HL-60 (cell line): Measurements from ENCODE around the gene SUFU.

ENCODE experiments used
- DNase-seq, 2 experiments: peaks; one replicate each; pipeline ENCODE4 v3.0.0-alpha.2; 2010 to 2020; ENCODE audit warnings: low read depth in 1 of 2, low spot score in 1 of 2
- H3K27ac ChIP-seq: fragments of 250-450 bp; sonication (Bioruptor Pico); replicated peaks from 2 replicates; pipeline ENCODE4 v1.5.1; 2020; ENCODE audit warnings: mild to moderate bottlenecking, moderate library complexity
- H3K27me3 ChIP-seq: fragments of 250-450 bp; sonication (Bioruptor Pico); 2 replicates; pipeline ENCODE4 v1.5.1; 2021; ENCODE audit warnings: mild to moderate bottlenecking, moderate library complexity; ENCODE audit not compliant: insufficient read depth, poor library complexity, severe bottlenecking
- H3K4me3 ChIP-seq: replicated peaks from 2 replicates; pipeline ENCODE4 v1.5.1; 2011; ENCODE audit warnings: mild to moderate bottlenecking, control low read depth, low read length; ENCODE audit not compliant: insufficient read depth
- GABPA ChIP-seq: IDR thresholded peaks from 2 replicates; pipeline ENCODE4 v1.6.1; 2012; ENCODE audit warnings: low read depth
- POLR2AphosphoS5 ChIP-seq: IDR thresholded peaks from 2 replicates; pipeline ENCODE4 v1.6.1; 2012; ENCODE audit warnings: low read depth
- REST ChIP-seq: IDR thresholded peaks from 2 replicates; pipeline ENCODE4 v1.6.1; 2012; ENCODE audit warnings: low read depth; ENCODE audit not compliant: insufficient replicate concordance
- SPI1 ChIP-seq: IDR thresholded peaks from 2 replicates; pipeline ENCODE4 v1.6.1; 2012; ENCODE audit warnings: low read depth, mild to moderate bottlenecking, borderline replicate concordance
- TF ChIP-seq, protein P1 (sequence below): IDR thresholded peaks from one replicate; pipeline ENCODE4 v1.5.1; 2011; ENCODE audit warnings: low read length, control low read depth, inconsistent platforms; ENCODE audit not compliant: insufficient read depth

Gene SUFU

DNA sequence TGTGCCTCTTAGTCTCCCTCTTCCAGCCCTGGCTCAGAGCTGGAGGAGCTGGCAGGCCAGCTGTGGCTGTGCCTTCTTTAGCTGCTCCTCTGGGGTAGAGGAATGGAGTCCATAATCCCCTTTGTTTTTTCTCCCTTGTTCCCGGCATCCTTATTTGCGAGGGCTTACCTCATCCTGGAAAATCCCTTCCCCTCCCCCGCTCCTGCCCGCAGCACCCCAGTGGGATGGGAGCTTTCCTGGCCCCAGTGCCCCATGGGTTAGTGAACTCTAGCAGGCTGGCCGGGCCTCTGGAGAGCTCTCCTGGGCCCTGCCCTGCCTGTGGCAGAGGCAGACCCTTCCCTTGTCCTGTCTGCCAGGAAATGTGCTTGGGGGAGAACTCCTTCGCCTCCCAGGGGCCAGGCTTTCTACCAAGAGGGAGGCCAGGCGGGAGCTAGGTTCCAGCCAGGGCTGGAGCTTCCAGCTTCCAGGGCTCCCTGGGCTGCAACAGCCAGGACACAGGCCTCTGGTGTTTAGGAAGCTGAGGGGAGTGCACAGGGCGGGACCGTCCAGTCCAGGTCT lies 124.0 kb downstream of the SUFU start:
- no peak for TF ChIP-seq POLR2AphosphoS5
- TF ChIP-seq SPI1, result no peak
- no peak for TF ChIP-seq GABPA
- TF ChIP-seq, protein P1, sequence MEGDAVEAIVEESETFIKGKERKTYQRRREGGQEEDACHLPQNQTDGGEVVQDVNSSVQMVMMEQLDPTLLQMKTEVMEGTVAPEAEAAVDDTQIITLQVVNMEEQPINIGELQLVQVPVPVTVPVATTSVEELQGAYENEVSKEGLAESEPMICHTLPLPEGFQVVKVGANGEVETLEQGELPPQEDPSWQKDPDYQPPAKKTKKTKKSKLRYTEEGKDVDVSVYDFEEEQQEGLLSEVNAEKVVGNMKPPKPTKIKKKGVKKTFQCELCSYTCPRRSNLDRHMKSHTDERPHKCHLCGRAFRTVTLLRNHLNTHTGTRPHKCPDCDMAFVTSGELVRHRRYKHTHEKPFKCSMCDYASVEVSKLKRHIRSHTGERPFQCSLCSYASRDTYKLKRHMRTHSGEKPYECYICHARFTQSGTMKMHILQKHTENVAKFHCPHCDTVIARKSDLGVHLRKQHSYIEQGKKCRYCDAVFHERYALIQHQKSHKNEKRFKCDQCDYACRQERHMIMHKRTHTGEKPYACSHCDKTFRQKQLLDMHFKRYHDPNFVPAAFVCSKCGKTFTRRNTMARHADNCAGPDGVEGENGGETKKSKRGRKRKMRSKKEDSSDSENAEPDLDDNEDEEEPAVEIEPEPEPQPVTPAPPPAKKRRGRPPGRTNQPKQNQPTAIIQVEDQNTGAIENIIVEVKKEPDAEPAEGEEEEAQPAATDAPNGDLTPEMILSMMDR, result no peak
- no peak for TF ChIP-seq REST
- Histone ChIP-seq H3K27ac (no peak overlapping the region), H3K4me3 (no peak overlapping the region), H3K27me3 (no peaks in the 10 kb centered on the region)
- no peak for DNase-seq

- Histone ChIP-seq H3K27ac (no peak overlapping the region), H3K27me3 (no peaks in the 10 kb centered on the region), H3K4me3 (no peak overlapping the region)
- TF ChIP-seq SPI1 (no peak), GABPA (no peak), REST (no peak), POLR2AphosphoS5 (no peak)
- TF ChIP-seq, protein P1, result no peak
- DNase-seq, result no peak
Measured at GRCh38 chr10:102628451-102628911, 124.7 kb downstream of the SUFU start.

DNA sequence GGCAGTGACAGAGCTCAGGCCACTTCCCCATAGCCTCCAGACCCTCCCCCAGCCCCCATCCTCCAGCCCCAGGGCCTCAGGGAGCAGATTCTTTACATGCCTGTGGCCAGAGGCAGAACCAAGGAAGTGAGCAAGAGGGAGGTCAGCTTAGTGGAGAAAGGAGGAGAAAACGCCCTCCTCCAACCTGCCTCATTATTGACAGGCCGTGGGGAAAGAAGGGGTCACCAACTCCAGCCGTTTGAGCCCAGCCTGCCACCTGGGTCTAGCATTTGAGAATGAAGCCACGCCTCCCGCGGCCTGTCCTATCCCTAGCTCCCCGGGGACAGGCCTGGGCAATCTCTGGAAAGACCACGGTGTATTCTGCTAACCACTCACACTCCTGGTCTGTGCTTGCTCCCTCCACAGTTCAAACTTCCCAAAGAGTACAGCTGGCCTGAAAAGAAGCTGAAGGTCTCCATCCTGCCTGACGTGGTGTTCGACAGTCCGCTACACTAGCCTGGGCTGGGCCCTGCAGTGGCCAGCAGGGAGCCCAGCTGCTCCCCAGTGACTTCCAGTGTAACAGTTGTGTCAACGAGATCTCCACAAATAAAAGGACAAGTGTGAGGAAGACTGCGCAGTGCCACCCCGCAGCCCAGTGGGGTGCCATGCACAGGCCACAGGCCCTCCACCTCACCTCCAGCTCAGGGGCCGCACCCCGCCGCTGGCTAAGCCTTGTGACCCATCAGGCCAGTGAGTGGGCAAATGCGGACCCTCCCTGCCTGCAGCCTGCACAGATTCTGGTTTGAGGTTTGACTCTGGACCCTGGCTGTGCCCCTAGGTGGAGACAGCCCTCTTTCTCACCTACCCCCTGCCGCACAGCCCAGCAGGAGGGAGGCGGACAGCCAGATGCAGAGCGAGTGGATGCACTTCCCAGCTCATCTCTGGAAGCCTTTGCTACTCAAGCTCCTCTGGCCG lies 126.2 kb downstream of the SUFU start:
- peak overlapping the region; percentile 44 for H3K27ac ChIP-seq
- no peaks in the 10 kb centered on the region for H3K27me3 ChIP-seq
- no peak overlapping the region for H3K4me3 ChIP-seq
- TF ChIP-seq SPI1, result peak; percentile 38; the same call in 1 of the 2 replicates
- TF ChIP-seq, protein P1, result no peak
- DNase-seq, result peak in 1 of 2 experiments; percentile 59
